ENCODE results near the gene CLMN. TPM values are rescaled to one million over a fixed set of nuclear protein-coding genes. Genes with fewer than 3 reads are reported as not detected.
A peak's percentile ranks its signal among the peaks of the same experiment; 100 is the strongest.

The CLMN gene
- total RNA-seq, 2 donors from 2014 or later = 3.4 to 4.0 TPM

DNA sequence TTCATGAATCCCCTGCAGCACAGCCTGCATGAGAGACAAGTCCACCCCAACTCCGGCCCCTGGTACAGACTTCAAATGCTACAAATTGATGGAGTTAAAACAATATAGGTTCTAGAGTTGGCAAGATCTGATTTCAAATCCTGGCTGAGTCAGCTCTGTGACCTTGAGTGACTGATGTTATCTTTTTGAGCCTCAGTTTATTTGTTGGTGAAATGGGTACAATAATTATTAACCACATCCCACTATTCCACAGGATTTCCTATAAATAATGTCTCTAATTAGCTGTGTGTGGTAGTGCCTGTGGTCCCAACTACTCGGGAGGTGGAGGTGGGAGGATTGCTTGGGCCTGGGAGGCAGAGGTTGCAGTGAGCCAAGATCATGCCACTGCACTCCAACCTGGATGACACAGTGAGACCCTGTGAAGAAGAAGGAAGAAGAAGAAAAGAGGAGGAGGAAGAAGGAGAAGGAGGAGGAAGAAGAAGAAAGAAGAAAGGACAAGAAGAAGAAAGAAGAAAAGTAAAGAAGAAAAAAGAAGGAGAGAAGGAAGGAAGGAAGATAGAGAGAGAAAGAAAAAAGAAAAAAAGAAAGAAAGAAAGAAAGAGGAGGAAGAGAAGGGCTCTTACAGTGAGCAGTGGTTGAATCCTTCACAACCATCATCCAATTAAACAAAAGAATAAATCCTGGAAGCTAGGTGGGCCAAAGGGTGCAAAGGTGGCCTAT, 122.7 kb downstream of the CLMN start:
- H3K27me3 ChIP-seq = no peaks in the 10 kb centered on the region
- no peak for DNase-seq (ENCODE audit: low spot score)
- TF ChIP-seq, protein P1, sequence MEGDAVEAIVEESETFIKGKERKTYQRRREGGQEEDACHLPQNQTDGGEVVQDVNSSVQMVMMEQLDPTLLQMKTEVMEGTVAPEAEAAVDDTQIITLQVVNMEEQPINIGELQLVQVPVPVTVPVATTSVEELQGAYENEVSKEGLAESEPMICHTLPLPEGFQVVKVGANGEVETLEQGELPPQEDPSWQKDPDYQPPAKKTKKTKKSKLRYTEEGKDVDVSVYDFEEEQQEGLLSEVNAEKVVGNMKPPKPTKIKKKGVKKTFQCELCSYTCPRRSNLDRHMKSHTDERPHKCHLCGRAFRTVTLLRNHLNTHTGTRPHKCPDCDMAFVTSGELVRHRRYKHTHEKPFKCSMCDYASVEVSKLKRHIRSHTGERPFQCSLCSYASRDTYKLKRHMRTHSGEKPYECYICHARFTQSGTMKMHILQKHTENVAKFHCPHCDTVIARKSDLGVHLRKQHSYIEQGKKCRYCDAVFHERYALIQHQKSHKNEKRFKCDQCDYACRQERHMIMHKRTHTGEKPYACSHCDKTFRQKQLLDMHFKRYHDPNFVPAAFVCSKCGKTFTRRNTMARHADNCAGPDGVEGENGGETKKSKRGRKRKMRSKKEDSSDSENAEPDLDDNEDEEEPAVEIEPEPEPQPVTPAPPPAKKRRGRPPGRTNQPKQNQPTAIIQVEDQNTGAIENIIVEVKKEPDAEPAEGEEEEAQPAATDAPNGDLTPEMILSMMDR (IDR thresholded peaks at IDR 0.05) = no peak
- H3K27ac ChIP-seq = no peak overlapping the region
- H3K36me3 ChIP-seq = no peaks in the 10 kb centered on the region
- H3K9me3 ChIP-seq = no peaks in the 10 kb centered on the region
- H3K4me1 ChIP-seq = peaks cover 0 to 5% of the 10 kb centered on the region in 2 donors
- H3K4me3 ChIP-seq = no peak overlapping the region

DNA sequence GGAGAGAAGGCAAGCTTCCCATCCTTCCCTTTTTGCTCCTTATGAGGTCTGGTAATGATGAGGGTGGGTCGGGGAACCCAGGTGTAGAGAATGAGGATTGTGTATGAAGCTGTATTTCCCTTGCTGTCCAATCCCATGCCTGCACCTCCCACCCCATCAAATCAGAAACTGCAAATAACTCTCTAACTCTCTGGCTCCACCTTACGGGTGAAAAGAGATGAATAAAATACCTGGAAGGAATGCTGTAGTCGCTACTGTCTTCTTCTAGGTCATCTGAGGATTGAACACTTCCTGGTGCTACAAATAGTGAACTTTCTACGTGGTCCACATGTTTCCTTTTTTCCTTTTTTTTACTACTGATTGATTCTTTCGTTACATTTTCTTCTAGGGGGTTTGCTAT, 123.4 kb downstream of the CLMN start:
- H3K36me3 ChIP-seq = no peaks in the 10 kb centered on the region
- TF ChIP-seq, protein P1 (IDR thresholded peaks at IDR 0.05) = peak in 1 of 2 donors; percentile 48
- no peak overlapping the region for H3K27ac ChIP-seq
- no peaks in the 10 kb centered on the region for H3K27me3 ChIP-seq
- H3K4me1 ChIP-seq = peaks cover 0 to 5% of the 10 kb centered on the region in 2 donors
- no peaks in the 10 kb centered on the region for H3K9me3 ChIP-seq
- no peak overlapping the region for H3K4me3 ChIP-seq
- no peak for DNase-seq (ENCODE audit: low spot score)

DNA sequence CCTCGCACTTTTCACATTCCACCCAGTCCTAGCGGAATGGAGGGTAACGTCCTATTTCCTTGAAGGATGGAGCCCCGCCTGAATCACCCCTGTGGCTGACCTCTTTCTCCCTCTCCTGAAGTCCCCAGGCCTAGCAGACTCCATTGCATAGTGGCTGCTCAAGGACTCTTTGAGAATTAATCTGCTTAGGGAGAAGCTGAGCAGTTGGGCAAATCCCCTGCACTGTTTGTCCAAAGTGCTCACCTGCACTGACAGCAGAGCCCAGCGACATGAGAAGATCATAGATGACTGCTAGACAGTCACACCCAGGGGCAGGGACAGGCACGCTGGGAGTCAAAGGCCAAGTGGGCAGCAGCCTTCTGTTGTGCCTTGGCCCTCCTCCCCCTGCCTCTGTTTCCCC, 124.7 kb downstream of the CLMN start:
- TF ChIP-seq, protein P1 (IDR thresholded peaks at IDR 0.05) = no peak
- no peak overlapping the region for H3K4me3 ChIP-seq

DNA sequence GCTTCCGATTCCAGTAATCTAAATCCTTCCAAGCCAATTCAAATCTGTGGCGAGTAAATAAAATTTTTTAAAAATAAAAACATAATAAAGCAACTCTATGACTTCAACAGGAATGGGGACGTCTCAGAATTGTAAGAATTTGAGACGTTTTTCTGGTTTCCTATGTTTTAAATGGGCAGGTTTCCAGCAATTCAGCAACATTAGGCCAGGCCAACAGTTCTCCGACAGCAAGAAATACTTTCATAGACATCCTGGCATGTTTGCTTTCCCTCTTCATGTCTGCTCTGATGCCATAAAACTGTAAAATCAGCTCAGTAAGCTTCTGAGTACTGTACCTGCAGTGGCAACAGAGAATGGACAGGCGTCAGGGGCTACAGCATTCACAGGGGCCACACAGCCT, 126.6 kb downstream of the CLMN start:
- TF ChIP-seq, protein P1 (IDR thresholded peaks at IDR 0.05) = no peak
- no peak for DNase-seq (ENCODE audit: low spot score)
- Histone ChIP-seq H3K9me3 (peaks cover 0 to 6% of the 10 kb centered on the region in 2 donors), H3K27me3 (no peaks in the 10 kb centered on the region), H3K27ac (no peak overlapping the region), H3K4me1 (peaks cover 0 to 23% of the 10 kb centered on the region in 2 donors), H3K36me3 (no peaks in the 10 kb centered on the region), H3K4me3 (no peak overlapping the region)

More for the DNA sequence above, 124.7 kb downstream of the CLMN start:
- DNase-seq (ENCODE audit: low spot score) = no peak
- Histone ChIP-seq H3K9me3 (no peaks in the 10 kb centered on the region), H3K27ac (no peak overlapping the region), H3K36me3 (no peaks in the 10 kb centered on the region), H3K4me1 (peaks cover 0 to 12% of the 10 kb centered on the region in 2 donors), H3K27me3 (no peaks in the 10 kb centered on the region)

DNA sequence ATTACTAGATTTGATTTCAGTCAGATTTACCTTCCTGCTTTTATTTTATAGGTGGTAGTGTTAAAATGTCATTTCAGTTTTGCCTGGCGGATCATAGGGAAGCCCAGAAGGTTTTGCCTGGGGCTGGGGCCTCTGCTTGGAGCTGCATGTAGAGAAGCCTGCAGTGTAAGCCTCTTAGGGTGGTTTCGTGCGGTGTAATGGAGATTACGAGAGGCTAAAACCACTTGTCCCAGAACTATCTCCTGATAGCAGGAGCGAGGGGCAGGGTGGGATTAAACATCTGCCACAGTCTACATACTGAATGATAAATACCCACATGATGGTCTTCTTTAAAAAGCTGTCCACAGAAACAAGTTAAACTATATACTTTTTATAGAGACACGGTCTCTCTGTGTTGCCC, 127.4 kb downstream of the CLMN start:
- DNase-seq (ENCODE audit: low spot score) = no peak
- no peak overlapping the region for H3K27ac ChIP-seq
- peaks cover 0 to 23% of the 10 kb centered on the region in 2 donors for H3K4me1 ChIP-seq

More for the DNA sequence above, 127.4 kb downstream of the CLMN start:
- H3K9me3 ChIP-seq = peaks cover 0 to 6% of the 10 kb centered on the region in 2 donors
- TF ChIP-seq, protein P1 (IDR thresholded peaks at IDR 0.05) = no peak
- no peaks in the 10 kb centered on the region for H3K36me3 ChIP-seq
- H3K4me3 ChIP-seq = no peak overlapping the region
- H3K27me3 ChIP-seq = no peaks in the 10 kb centered on the region

Measured in right atrium auricular region (tissue), 2 donors.